Measurements from ENCODE around the gene AWAT1. TPM values are rescaled to one million over a fixed set of nuclear protein-coding genes. Genes with fewer than 3 reads are reported as not detected.

Gene AWAT1
- total RNA-seq, 1 experiment from 2014 or later = not detected

DNA sequence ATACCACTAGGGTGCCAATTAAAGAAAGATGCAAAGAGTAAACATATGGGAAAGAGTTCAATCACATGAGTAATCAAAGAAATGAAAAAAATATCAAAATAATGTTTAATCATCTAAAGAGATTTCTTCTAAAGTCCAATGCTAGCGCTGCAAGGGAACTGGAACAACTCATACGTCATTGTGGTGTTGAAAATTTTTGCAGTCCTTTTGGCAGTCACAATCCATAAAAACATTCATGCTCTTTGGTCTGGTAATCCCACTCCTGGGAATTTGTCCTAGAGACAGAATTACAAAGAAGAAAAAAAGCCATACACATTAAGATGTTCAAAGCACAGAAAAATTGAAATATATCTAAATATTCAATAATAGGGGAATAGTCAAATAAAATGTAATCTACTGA, 21.0 kb downstream of the AWAT1 start:
- no peaks in the 10 kb centered on the region for H3K36me3 ChIP-seq (ENCODE audit: low read depth, low read length)
- no peak for DNase-seq
- H3K4me1 ChIP-seq (ENCODE audit: insufficient read depth, low read length) = peaks cover 35% of the 10 kb centered on the region
- no peaks in the 10 kb centered on the region for H3K79me2 ChIP-seq (ENCODE audit: low read length)
- no peaks in the 10 kb centered on the region for H3K27me3 ChIP-seq (ENCODE audit: low read length)
- H3K4me3 ChIP-seq (ENCODE audit: low read length) = no peak overlapping the region
- H3K9ac ChIP-seq (ENCODE audit: low read length) = no peak overlapping the region
- CTCF ChIA-PET = no interaction called here
- H3K9me2 ChIP-seq (replicated peaks; ENCODE audit: low read length) = no peaks in the 10 kb centered on the region
- no peaks in the 10 kb centered on the region for H4K20me1 ChIP-seq (ENCODE audit: low read length)
- no peaks in the 10 kb centered on the region for H3F3A ChIP-seq (ENCODE audit: low read length, unreplicated experiment)
- H3K27ac ChIP-seq (ENCODE audit: low read length) = no peak overlapping the region; the same call in 1 of the 2 replicates
- TF ChIP-seq EZH2phosphoT487 (IDR thresholded peaks at IDR 0.05; ENCODE audit: borderline replicate concordance, low read length) = no peak
- TF ChIP-seq, protein P1, sequence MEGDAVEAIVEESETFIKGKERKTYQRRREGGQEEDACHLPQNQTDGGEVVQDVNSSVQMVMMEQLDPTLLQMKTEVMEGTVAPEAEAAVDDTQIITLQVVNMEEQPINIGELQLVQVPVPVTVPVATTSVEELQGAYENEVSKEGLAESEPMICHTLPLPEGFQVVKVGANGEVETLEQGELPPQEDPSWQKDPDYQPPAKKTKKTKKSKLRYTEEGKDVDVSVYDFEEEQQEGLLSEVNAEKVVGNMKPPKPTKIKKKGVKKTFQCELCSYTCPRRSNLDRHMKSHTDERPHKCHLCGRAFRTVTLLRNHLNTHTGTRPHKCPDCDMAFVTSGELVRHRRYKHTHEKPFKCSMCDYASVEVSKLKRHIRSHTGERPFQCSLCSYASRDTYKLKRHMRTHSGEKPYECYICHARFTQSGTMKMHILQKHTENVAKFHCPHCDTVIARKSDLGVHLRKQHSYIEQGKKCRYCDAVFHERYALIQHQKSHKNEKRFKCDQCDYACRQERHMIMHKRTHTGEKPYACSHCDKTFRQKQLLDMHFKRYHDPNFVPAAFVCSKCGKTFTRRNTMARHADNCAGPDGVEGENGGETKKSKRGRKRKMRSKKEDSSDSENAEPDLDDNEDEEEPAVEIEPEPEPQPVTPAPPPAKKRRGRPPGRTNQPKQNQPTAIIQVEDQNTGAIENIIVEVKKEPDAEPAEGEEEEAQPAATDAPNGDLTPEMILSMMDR (conservative IDR thresholded peaks at IDR 0.05; ENCODE audit: low read depth, low read length) = no peak
- no peak for TF ChIP-seq EZH2 (IDR thresholded peaks at IDR 0.05; ENCODE audit: low read length, unreplicated experiment)
- POLR2A ChIA-PET (ENCODE audit: unreplicated experiment) = no interaction called here
- no peak overlapping the region for H3K4me2 ChIP-seq (ENCODE audit: low read length)
- no peak overlapping the region for H2AFZ ChIP-seq (ENCODE audit: low read length)
- no TSS peak for BruUV-seq (replicated peaks)
- intact Hi-C loops (cut with micrococcal nuclease) = no loop called here
- ATAC-seq = no peak
- no peaks in the 10 kb centered on the region for H3K9me3 ChIP-seq (ENCODE audit: low read length)

DNA sequence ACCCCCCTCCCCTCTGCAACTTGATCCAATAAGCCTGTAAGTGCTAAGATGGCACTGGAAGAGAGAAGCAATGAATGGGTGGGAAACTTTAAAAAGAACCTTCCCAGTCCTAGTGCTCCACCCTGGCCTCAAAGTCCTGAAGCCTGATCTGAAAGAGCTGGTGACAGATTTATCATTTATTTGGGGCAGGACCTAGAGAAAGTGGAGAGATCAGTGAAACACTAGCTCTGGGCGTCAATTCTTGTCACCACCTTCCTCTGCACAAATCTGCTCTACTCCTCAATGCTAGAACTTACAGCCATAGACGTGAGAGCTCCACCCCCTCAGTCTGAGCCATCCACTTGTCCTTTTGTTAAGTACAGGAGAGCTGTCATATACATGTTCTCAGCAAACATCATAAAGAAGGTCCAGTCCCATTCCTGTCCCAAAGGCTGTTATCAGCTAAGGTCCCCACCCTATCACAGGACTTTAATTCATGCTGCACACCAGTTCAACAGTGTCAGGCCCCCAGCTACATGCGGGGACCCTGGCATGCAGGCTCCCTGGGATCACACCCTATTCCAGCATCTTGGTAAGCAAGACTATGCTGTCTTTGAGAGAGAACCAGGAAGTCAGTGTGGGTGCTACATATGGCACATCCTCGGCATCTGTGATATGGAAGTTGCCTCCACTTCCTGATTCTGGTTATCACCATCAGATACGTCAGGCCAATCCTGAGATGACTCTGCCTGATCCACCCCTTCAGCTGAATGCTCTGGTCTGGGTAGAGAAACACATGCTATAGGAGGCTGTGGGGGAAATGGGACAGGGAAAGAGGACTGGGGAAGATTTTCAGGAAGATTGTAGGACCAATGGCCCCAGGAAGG, 23.2 kb downstream of the AWAT1 start:
- Histone ChIP-seq H3K36me3 (ENCODE audit: low read depth, low read length) (no peaks in the 10 kb centered on the region), H4K20me1 (ENCODE audit: low read length) (no peaks in the 10 kb centered on the region), H3K79me2 (ENCODE audit: low read length) (no peaks in the 10 kb centered on the region), H3K4me1 (ENCODE audit: insufficient read depth, low read length) (peaks cover 29% of the 10 kb centered on the region), H3K4me3 (ENCODE audit: low read length) (no peak overlapping the region), H3K9me2 (replicated peaks; ENCODE audit: low read length) (no peaks in the 10 kb centered on the region), H3K27ac (ENCODE audit: low read length) (no peak overlapping the region), H3K9me3 (ENCODE audit: low read length) (no peaks in the 10 kb centered on the region), H3K9ac (ENCODE audit: low read length) (no peak overlapping the region), H3K27me3 (ENCODE audit: low read length) (no peaks in the 10 kb centered on the region), H3K4me2 (ENCODE audit: low read length) (no peak overlapping the region), H2AFZ (ENCODE audit: low read length) (no peak overlapping the region), H3F3A (ENCODE audit: low read length, unreplicated experiment) (no peaks in the 10 kb centered on the region)
- POLR2A ChIA-PET (ENCODE audit: unreplicated experiment) = no interaction called here
- no TSS peak for BruUV-seq (replicated peaks)
- no peak for DNase-seq
- intact Hi-C loops (cut with micrococcal nuclease) = no loop called here
- no peak for TF ChIP-seq EZH2phosphoT487 (IDR thresholded peaks at IDR 0.05; ENCODE audit: borderline replicate concordance, low read length)
- TF ChIP-seq EZH2 (IDR thresholded peaks at IDR 0.05; ENCODE audit: low read length, unreplicated experiment) = no peak
- TF ChIP-seq, protein P1 (conservative IDR thresholded peaks at IDR 0.05; ENCODE audit: low read depth, low read length) = no peak
- CTCF ChIA-PET = no interaction called here
- no peak for ATAC-seq

DNA sequence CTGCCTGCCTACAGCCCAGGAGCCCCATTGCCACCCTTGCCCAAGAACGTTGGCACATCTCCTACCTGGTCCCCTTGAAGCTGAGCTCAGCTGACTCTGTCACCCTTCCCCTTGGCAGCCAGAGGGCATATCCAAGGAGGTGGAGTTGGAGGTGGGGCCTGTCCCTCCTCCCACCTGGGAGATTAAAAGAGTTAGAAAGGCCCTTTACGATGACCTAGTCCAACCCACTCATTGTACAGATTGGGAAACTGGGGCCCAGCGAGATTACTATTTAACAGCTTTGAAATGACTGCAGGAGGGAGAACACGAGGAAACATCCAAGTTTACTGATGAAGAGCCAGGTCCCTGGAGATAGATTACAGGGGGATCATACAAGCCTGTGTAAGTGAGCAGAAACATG, 25.6 kb downstream of the AWAT1 start, which contains the start of gene P2RY4:
TSS of gene P2RY4 (minus strand) at position 101 of the 400 bp plus-strand sequence. CDS start 580 bp downstream, outside the sequence.
- Histone ChIP-seq H4K20me1 (ENCODE audit: low read length) (no peaks in the 10 kb centered on the region), H3K4me1 (ENCODE audit: insufficient read depth, low read length) (peaks cover 4% of the 10 kb centered on the region; the same call in 1 of the 2 replicates), H3K27me3 (ENCODE audit: low read length) (no peaks in the 10 kb centered on the region), H3K9ac (ENCODE audit: low read length) (no peak within 1 kb of the TSS), H3K4me2 (ENCODE audit: low read length) (no peak within 1 kb of the TSS), H3K9me2 (replicated peaks; ENCODE audit: low read length) (no peaks in the 10 kb centered on the region), H3F3A (ENCODE audit: low read length, unreplicated experiment) (no peaks in the 10 kb centered on the region), H3K4me3 (ENCODE audit: low read length) (no peak within 1 kb of the TSS), H2AFZ (ENCODE audit: low read length) (no peak within 1 kb of the TSS), H3K9me3 (ENCODE audit: low read length) (no peaks in the 10 kb centered on the region), H3K27ac (ENCODE audit: low read length) (no peak within 1 kb of the TSS), H3K79me2 (ENCODE audit: low read length) (no peaks in the 10 kb centered on the region), H3K36me3 (ENCODE audit: low read depth, low read length) (no peaks in the 10 kb centered on the region)
- intact Hi-C loops (cut with micrococcal nuclease) = no loop called here
- no TSS peak for BruUV-seq (replicated peaks)
- ATAC-seq (no peak), DNase-seq (no peak)
- no peak for TF ChIP-seq EZH2 (IDR thresholded peaks at IDR 0.05; ENCODE audit: low read length, unreplicated experiment)
- TF ChIP-seq, protein P1 (conservative IDR thresholded peaks at IDR 0.05; ENCODE audit: low read depth, low read length) = no peak
- TF ChIP-seq EZH2phosphoT487 (IDR thresholded peaks at IDR 0.05; ENCODE audit: borderline replicate concordance, low read length) = no peak
- ChIA-PET CTCF (no interaction called here), POLR2A (ENCODE audit: unreplicated experiment) (no interaction called here)

Data from PC-3 (cell line).